ENCODE data around the gene EOLA1. TPM values are rescaled to one million over a fixed set of nuclear protein-coding genes. Genes with fewer than 3 reads are reported as not detected.
A peak's percentile ranks its signal among the peaks of the same experiment; 100 is the strongest.
"Not testable (repeated sequence)": the region's sequence is repeated elsewhere in the genome, so short reads cannot be mapped to it uniquely, and the experiment has no call there.

The EOLA1 gene
- total RNA-seq, 1 experiment from 2014 or later, result 30.3 TPM

DNA sequence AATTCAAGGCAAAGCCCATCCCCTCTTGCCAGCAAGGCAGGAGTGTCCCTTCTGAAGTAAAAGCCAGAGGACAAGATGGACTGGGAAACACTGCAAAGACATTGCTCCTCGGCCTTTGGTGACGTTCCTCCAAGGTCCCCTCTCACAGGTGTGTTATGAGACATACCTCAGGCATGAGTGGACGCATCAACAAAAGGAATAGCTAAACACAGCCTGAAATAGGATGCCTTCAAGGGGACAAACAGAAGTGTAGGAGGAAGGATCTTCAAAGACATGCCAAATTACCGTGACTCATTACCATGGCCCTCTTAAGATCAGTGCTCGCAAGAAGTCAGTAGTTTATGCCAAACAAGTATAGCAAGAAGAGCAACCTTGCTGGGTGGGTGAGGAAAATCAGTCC lies 29.7 kb upstream of the EOLA1 start:
- in situ Hi-C loops (cut with HindIII; ENCODE audit: low pct_unique_long_range_greater_than_20kb, low sequenced_read_pairs), result no loop called here
- no peak for DNase-seq (ENCODE audit: low read depth)

DNA sequence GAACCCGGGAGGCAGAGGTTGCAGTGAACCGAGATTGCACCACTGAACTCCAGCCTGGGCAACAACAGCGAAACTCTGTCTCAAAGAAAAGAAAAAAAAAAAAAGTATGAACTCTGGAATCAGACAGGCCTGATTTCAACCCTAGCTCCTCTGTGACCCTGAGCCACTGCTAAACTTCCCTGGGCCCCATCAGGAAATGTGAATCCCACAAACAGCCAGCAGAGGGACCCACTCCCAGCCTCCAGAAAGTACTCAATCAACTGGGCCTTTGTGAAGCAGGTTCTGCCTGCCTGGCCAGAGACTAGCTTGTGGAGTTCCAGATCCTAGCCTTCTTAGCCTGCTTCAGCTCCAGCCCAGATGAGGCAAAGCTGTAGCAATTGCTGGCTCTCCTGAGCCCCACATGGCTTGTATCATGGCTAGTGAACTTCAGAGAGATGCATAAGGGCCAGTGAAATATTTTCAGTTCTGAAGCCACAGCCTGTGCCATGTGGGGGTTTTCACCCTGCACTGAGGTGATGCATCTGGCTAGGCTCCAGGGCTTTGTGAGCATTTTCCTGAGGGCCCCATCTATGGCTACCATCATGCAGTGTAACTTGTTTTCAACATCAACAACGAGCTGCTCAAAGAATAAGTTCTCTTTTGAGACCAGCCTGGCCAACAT lies 28.5 kb upstream of the EOLA1 start:
- no peak for DNase-seq (ENCODE audit: low read depth)
- in situ Hi-C loops (cut with HindIII; ENCODE audit: low pct_unique_long_range_greater_than_20kb, low sequenced_read_pairs), result no loop called here

DNA sequence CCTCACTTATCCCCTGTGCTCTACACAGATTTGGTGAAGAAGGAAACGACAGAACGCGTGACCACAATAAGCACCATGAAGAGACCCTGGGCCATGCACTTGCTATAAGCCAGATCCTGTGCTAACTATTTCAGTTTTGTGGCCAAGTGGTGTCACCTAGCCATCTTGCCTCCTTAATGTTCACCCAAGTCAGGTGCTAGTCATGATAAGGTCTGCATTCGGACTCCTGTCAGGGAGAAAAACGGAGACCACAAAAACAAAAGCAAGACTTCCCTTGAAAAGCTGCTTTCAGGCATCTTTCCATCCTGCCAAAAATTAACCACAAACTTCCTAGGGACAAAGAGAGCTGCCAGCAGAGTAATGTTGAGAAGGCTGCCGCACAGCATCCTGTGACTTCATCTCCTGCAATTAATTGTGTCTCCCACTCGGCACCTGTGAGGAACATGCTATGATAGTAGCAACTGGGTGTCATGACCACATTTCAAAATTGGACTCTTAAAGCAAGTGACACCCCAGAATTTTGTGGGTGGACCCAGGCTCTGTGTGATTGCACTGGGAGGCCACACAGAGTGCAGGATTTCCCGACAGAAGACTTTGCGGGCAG lies 26.9 kb upstream of the EOLA1 start:
- DNase-seq (ENCODE audit: low read depth), result no peak
- in situ Hi-C loops (cut with HindIII; ENCODE audit: low pct_unique_long_range_greater_than_20kb, low sequenced_read_pairs), result no loop called here

DNA sequence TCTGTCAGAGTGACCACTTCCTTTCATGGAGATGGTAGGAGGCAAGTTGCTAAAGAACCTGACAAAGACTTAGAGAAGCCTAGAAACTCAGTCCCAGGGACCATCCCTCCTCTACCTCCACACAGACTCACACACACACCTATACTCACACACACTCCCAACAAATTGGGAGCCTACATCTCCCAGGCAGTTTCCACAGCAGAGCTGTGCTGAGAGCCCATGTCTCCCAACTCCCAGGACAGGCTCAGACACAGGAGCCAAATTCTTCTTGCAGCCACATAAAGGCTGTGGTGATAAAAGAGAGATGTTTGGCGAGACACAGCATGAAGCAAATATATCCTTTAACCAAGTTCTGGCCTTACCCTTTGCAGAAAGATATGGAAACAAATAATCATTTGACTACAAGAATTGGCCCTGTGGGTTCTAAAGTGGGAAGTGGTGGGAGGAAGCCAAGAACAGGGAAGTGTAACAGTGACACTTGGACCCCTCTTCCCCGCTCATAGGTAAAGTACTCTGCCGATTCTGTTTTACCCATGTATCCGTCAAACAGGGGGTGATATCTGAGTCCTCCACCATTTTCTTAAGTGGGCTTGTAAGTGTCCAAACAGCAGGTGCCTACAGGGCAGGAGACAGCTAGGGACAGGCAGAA lies 24.7 kb upstream of the EOLA1 start:
- DNase-seq (ENCODE audit: low read depth), result no peak
- in situ Hi-C loops (cut with HindIII; ENCODE audit: low pct_unique_long_range_greater_than_20kb, low sequenced_read_pairs), result no loop called here

DNA sequence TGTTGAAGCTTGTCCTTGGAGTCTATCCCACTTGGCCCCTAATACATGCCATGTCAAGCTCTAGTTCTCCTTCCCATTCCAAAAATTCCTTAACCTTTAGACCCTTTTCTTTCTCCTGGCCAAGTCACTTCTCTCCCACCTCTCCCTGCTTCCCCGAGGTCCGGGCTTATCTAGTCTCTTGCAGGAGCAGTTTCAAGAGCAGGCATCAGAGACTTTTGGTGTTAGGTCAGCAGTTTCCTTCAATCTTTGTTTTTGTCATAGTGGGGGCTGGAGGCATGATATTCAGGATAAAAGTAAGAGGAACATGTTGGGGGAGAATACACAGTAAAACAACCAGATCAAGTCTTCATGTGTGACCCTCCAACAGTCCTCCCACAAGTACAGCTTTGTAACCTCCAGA lies 24.2 kb upstream of the EOLA1 start:
- in situ Hi-C loops (cut with HindIII; ENCODE audit: low pct_unique_long_range_greater_than_20kb, low sequenced_read_pairs), result no loop called here
- DNase-seq (ENCODE audit: low read depth), result no peak

DNA sequence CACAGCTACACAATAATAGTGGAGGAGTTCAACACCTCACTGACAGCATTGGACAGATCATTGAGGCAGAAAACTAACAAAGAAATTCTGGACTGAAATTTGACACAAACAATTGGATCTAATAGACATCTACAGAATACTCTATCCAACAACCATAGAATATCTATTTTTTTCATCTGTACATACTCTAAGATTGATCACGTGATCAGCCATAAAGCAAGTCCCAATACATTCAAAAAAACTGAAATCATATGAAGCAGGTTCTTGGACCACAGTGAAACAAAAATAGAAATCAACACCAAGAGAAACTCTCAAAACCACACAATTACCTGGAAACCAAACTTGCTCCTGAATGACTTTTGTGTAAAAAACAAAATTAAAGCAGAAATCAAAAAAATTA lies 23.5 kb upstream of the EOLA1 start:
- DNase-seq (ENCODE audit: low read depth), result no peak
- in situ Hi-C loops (cut with HindIII; ENCODE audit: low pct_unique_long_range_greater_than_20kb, low sequenced_read_pairs), result no loop called here

DNA sequence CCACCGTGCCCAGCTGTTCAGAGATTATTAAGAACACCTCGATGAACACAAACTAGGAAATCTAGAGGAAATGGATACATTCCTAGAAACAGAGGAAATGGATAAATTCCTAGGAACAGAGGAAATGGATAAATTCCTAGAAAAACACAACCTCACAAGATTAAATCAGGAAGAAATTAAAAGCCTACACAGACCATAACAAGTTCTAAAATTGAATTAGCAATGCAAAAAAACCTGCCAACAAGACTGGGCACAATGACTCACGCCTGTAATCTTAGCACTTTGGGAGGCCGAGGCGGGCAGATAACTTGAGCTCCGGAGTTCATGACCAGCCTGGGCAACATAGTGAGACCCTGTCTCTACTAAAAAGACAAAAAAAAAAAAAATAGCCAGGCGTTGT lies 22.6 kb upstream of the EOLA1 start:
- no peak for DNase-seq (ENCODE audit: low read depth)
- in situ Hi-C loops (cut with HindIII; ENCODE audit: low pct_unique_long_range_greater_than_20kb, low sequenced_read_pairs), result no loop called here

DNA sequence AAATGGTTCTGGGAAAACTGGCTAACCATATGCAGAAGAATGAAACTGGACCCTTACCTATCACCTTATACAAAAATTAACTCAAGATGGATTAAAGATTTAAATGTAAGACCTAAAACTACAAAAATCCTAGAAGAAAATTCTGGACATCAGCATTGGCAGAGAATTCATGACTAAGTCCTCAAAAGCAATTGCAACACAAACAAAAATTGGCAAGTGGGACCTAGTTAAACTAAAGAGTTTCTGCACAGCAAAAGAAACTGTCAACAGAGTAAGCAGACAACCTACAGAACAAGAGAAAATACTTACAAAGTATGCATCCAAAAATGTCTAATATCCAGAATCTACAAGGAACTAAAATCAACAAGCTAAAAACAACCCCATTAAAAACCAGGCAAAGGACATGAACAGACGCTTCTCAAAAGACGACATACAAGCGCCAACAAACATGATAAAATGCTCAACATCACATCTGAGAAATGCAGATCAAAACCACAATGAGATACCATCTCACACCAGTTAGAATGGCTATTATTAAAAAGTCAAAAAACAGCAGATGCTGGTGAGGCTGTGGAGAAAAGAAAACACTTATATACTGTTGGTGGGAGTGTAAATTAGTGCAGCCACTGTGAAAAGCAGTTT lies 20.1 kb upstream of the EOLA1 start:
- in situ Hi-C loops (cut with HindIII; ENCODE audit: low pct_unique_long_range_greater_than_20kb, low sequenced_read_pairs); DNase-seq (ENCODE audit: low read depth): not testable (repeated sequence)

DNA sequence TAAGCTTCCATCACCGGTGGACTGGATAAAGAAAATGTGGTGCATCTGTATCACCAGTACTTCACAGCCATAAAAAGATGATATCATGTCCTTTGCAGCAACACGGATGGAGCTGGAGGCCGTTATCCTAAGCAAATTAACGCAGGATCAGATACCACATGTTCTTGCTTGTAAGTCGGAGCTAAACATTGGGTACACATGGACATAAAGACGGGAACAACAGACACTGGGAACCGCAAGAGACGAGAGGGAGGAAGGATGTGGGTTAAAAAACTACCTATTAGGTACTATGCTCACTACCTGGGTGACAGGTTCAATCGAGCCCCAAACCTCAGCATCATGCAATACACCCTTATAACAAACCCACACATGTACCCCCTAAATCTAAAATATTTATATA lies 19.4 kb upstream of the EOLA1 start:
- in situ Hi-C loops (cut with HindIII; ENCODE audit: low pct_unique_long_range_greater_than_20kb, low sequenced_read_pairs), result no loop called here

DNA sequence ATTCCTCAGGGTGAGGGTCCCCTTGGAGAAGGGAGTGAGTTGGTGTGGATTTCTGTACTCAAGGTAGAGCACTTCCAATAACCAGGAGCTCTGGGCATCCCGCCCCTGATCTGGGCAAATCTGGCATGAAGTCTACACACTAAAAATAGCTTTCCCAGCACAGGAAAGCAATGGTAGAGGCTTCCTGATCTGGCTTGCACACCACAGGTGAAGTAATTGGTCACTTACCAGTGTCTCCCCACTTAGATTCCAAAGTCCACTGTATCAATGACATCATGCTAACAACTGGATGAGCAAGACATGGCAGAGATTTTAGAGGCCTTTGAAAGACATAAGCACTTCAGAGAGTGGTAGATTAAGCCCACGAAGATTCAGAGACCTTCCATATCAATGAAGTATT lies 17.9 kb upstream of the EOLA1 start:
- peak; percentile 26 for DNase-seq (ENCODE audit: low read depth)

More for the DNA sequence above, 19.4 kb upstream of the EOLA1 start:
- DNase-seq (ENCODE audit: low read depth), result no peak

DNA sequence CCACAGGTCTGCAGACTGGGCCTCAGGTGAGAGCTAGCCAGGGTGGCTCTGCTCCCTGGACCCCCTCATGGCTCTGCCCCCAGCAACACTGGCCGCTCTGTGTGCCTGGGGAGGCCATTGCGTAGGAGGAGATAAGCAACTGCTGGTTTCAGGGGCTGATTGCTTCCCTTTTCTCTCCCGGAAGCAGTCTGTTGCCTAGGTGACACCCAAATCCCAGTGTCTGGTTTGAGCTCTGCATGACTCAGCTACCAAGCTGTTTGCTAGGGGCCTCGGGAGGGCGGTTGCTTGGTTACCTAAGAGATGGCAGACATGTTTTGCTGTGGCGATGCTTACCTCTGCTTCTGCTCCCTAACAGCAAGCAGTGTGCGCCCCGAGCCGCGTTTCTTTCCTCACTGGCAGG lies 15.4 kb upstream of the EOLA1 start:
- peak; percentile 50 for DNase-seq (ENCODE audit: low read depth)
- in situ Hi-C loops (cut with HindIII; ENCODE audit: low pct_unique_long_range_greater_than_20kb, low sequenced_read_pairs), result not testable (repeated sequence)

More for the DNA sequence above, 17.9 kb upstream of the EOLA1 start:
- in situ Hi-C loops (cut with HindIII; ENCODE audit: low pct_unique_long_range_greater_than_20kb, low sequenced_read_pairs), result no loop called here

DNA sequence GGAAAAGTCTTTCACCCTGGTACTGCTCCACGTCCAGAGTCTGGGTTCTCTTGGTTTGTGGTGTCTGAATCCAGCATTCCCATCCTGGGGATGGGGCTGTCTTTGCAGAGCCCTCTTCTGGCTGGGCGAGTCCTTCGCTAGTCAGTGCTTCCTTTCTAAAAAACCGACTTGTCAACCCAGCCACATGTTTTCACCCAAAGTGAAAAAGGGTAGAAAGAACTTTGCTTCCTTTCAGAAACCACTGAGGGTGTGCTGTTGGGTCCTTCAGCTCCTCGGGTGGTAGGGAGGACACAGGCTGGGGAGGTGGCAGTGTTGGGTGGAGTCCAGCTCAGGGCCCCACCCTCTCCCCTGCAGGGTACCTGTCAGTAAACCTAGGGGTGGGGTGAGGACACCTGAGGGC lies 14.9 kb upstream of the EOLA1 start:
- DNase-seq (ENCODE audit: low read depth); in situ Hi-C loops (cut with HindIII; ENCODE audit: low pct_unique_long_range_greater_than_20kb, low sequenced_read_pairs): not testable (repeated sequence)

DNA sequence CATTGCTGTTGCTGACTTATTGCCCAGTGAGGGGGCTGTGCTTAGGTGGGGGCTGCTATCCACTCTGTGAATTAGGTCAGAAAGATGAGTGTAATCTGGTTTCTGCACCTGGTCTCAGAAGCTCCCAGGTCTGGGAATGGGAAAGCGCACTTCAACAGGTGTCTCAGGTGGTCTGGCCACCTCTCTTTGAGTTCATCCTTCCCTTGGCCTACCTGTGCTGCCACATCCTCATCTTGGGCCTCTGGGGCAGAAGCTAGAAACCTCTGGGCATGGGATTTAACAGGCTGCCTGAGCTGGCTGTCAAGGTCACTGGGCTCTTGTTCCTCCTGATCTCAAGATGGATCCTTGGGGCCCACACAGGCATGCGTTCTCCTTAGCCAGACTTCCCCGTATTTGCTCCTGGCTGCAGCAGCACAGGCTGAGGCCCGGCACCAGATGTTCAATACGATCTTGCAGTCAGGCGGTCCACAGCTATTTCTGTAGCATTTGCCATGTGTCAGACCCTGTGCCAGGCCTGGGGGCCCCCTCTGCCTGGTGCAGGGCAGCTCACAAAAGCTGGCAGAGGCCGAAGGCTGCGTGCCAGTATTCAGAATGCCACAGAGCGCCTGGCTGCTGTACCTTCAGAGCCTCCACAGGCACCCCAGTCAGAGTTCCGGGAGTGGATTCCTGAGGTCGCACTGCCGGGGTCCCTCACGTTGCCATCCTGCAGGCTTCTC lies 14.3 kb upstream of the EOLA1 start:
- DNase-seq (ENCODE audit: low read depth); in situ Hi-C loops (cut with HindIII; ENCODE audit: low pct_unique_long_range_greater_than_20kb, low sequenced_read_pairs): not testable (repeated sequence)

DNA sequence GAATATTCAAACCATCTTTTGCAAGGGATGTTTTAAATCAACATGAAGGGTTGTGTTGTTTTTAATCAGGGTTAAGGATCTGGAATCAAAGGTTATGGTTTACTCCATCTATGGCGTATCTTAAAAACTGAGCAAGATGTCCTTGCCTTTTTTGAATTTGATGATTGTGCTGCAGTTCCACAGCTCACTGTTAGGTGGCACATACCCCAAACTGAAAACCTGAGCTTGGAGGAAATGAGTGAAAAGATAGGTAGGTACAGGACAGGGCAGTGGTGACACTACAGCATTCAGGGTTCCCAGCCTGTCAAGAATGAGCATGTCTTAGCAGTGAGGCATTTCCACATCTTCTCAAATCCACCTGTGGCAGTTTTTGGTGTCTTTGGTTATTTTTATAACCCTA lies 13.1 kb upstream of the EOLA1 start:
- in situ Hi-C loops (cut with HindIII; ENCODE audit: low pct_unique_long_range_greater_than_20kb, low sequenced_read_pairs), result no loop called here
- DNase-seq (ENCODE audit: low read depth), result peak; percentile 23

DNA sequence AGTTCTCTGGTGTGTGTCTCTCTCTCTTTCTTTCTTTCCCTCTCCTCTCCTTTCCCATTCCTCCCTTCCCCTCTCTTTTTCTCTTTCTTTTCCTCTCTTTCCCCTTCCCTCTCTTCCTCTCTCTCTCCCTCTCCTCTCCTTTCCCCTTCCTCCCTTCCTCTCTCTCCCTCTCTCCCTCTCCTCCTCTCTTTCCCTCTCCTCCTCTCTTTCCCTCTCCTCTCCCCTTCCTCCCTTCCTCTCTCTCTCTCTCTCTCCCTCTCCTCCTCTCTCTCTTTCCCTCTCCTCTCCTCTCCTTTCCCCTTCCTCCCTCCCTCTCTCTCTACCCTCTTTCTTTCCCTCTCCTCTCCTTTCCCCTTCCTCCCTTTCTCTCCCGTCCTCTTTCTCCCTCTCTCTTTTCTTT lies 12.4 kb upstream of the EOLA1 start:
- DNase-seq (ENCODE audit: low read depth), result no peak
- in situ Hi-C loops (cut with HindIII; ENCODE audit: low pct_unique_long_range_greater_than_20kb, low sequenced_read_pairs), result no loop called here

DNA sequence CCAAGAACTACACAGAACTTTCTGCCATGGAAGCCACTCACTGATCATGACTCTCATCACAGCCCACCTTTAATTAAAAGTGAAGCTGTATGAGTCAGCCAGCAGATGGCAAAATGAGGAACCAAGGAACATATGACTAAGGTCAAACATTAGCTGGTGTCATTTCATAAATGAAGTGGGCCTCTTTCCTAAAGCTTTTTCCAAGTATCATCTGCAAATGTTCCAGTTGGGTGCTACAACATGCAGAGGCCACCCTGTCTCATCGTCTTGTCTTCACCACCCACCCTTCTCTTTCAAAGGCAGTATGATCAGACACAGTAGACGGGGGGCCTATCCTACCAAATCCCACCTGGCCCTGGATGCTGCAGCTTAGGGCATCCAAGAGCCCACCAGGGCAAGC lies 9.2 kb upstream of the EOLA1 start:
- no peak for DNase-seq (ENCODE audit: low read depth)

DNA sequence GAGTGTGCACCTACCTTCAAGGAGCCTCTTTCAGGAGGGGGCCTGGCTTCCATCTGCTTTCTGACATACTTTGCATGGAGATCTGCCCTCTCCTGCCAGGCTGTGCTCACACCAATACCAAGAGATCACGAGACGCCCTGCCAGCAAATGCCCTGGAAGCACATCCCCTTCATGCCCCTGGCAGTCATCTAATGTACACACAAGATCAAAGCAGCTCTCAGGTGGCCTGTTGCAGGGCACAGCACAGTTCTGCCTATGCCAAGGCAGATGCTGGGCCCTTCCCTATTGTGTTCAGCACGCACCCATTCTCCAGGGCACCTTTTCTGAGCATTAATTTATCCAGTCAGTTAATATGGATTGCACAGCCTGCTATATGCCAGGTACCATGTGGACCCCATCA lies 7.9 kb upstream of the EOLA1 start:
- in situ Hi-C loops (cut with HindIII; ENCODE audit: low pct_unique_long_range_greater_than_20kb, low sequenced_read_pairs); DNase-seq (ENCODE audit: low read depth): not testable (repeated sequence)

More for the DNA sequence above, 9.2 kb upstream of the EOLA1 start:
- in situ Hi-C loops (cut with HindIII; ENCODE audit: low pct_unique_long_range_greater_than_20kb, low sequenced_read_pairs), result no loop called here

DNA sequence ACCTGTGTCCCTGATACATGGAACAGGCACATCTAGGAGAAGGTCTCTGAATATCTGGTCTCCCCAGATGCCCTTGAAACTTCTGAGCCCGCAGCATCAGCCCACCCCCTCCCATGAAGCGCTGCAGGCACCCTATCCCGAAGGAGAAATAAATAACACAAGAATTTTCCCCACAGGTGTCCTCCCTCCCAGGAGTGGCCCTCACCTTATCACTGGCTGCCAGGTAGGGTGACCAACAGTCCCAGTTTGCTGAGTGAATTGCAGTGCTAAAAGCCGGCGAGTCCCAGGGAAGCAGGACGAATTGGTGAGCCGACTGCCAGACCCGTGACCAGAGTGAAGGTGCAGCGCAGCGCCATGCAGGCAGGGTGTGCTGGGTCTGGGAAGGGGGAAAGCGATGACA lies 6.8 kb upstream of the EOLA1 start:
- DNase-seq (ENCODE audit: low read depth); in situ Hi-C loops (cut with HindIII; ENCODE audit: low pct_unique_long_range_greater_than_20kb, low sequenced_read_pairs): not testable (repeated sequence)
